Activated B cell treated with CpG ODN at 0.5 μM for 24 hours (primary cell): ENCODE results near the gene ERAL1. TPM values are rescaled to one million over a fixed set of nuclear protein-coding genes. Genes with fewer than 3 reads are reported as not detected.
A peak's percentile ranks its signal among the peaks of the same experiment; 100 is the strongest.

Experiments used
- ATAC-seq: fragments of 200-7000 bp; cut with Tn5 transposase; one replicate; pipeline ENCODE4 v1.10.0; 2021; ENCODE audit warnings: low read depth, mild to moderate bottlenecking, moderate library complexity
- CTCF ChIA-PET: fragments of 350-600 bp; sonication (Branson Sonifier 250); formaldehyde crosslinking; loops from one replicate; lab custom pipeline; 2021; ENCODE audit warnings: antibody characterized with exemption; lab: Charles Lee
- POLR2A ChIA-PET: fragments of 350-600 bp; sonication (Branson Sonifier 250); formaldehyde crosslinking; loops from one replicate; lab custom pipeline; 2021; ENCODE audit warnings: antibody characterized with exemption; lab: Charles Lee
- DNase-seq: peaks from one replicate; pipeline ENCODE4 v3.0.0; 2022
- H3K27ac Mint-ChIP-seq: one replicate; pipeline ENCODE4 v1.8.0; 2020; ENCODE audit warnings: mixed read lengths
- H3K27me3 Mint-ChIP-seq: one replicate; pipeline ENCODE4 v1.8.0; 2021; ENCODE audit warnings: mixed read lengths
- H3K36me3 Mint-ChIP-seq: one replicate; pipeline ENCODE4 v1.8.0; 2021; ENCODE audit warnings: low read depth, mixed read lengths
- H3K4me1 Mint-ChIP-seq: one replicate; pipeline ENCODE4 v1.8.0; 2021; ENCODE audit warnings: mixed read lengths
- H3K4me3 Mint-ChIP-seq: one replicate; pipeline ENCODE4 v1.8.0; 2020; ENCODE audit warnings: mild to moderate bottlenecking, mixed read lengths
- H3K9me3 Mint-ChIP-seq: one replicate; pipeline ENCODE4 v1.8.0; 2020; ENCODE audit warnings: mixed read lengths
- CTCF ChIP-seq: fragments of 200-600 bp; IDR thresholded peaks from one replicate; pipeline ENCODE4 v1.8.0; 2022; ENCODE audit warnings: antibody characterized with exemption, mild to moderate bottlenecking
- intact Hi-C: fragments of 100-400 bp; cut with micrococcal nuclease; formaldehyde crosslinking; loops from one replicate; pipeline ENCODE4 v1.15.1; 2024
- total RNA-seq: library from RNA; stranded (reverse); gene quantifications from 2 replicates; pipeline ENCODE4 v1.2.3, GENCODE V29; 2022

ERAL1 gene
- total RNA-seq, 1 donor from 2014 or later = 47.6 TPM

- Mint-ChIP-seq H3K36me3 (peaks cover 34% of the 10 kb centered on the region), H3K9me3 (no peaks in the 10 kb centered on the region), H3K4me1 (peaks cover 19% of the 10 kb centered on the region), H3K4me3 (no peak overlapping the region), H3K27ac (no peak overlapping the region), H3K27me3 (no peaks in the 10 kb centered on the region)
- DNase-seq = no peak
- POLR2A ChIA-PET = no interaction called here
- intact Hi-C loops = no loop called here
- ATAC-seq = no peak
- no peak for TF ChIP-seq CTCF
- CTCF ChIA-PET = no interaction called here
These were observed 7.7 kb downstream of the ERAL1 start for GRCh38 chr17:28862561-28862960.

GRCh38 chr17:28863953-28864352 is 9.1 kb downstream of the ERAL1 start:
- TF ChIP-seq CTCF = no peak
- no peak for ATAC-seq
- CTCF ChIA-PET = interaction anchor here (1.0 kb wide), 1 partner anchor 38 kb away, joined by 3 read pairs; no protein-coding TSS in a partner anchor
- Mint-ChIP-seq H3K27ac (no peak overlapping the region), H3K4me3 (no peak overlapping the region), H3K27me3 (no peaks in the 10 kb centered on the region), H3K4me1 (peaks cover 14% of the 10 kb centered on the region), H3K9me3 (no peaks in the 10 kb centered on the region), H3K36me3 (peaks cover 20% of the 10 kb centered on the region)
- intact Hi-C loops = no loop called here
- no peak for DNase-seq
- POLR2A ChIA-PET = interaction anchor here (0.7 to 1.2 kb wide), 3 partner anchors 33 to 53 kb away, joined by 3 to 4 read pairs (median 3); partner anchors contain the start of gene FLOT2

GRCh38 chr17:28864991-28865849 is 10.4 kb downstream of the ERAL1 start:
- ATAC-seq = peak; percentile 30
- peaks cover 11% of the 10 kb centered on the region for H3K36me3 Mint-ChIP-seq
- intact Hi-C loops = no loop called here
- H3K9me3 Mint-ChIP-seq = no peaks in the 10 kb centered on the region
- peaks cover 14% of the 10 kb centered on the region for H3K4me1 Mint-ChIP-seq
- ChIA-PET POLR2A (interaction anchor here (0.6 to 1.9 kb wide), 11 partner anchors 10 to 1274 kb away, joined by 3 to 13 read pairs (median 4); partner anchors contain the start of genes ERAL1, FAM222B, FLOT2 and PHF12), CTCF (interaction anchor here (0.9 to 1.8 kb wide), 4 partner anchors 33 to 138 kb away, joined by 3 to 5 read pairs (median 4); partner anchors contain the start of genes DHRS13, FLOT2 and TLCD1)
- H3K27me3 Mint-ChIP-seq = no peaks in the 10 kb centered on the region
- peak overlapping the region; percentile 76 for H3K27ac Mint-ChIP-seq
- H3K4me3 Mint-ChIP-seq = no peak overlapping the region
- TF ChIP-seq CTCF = no peak
- no peak for DNase-seq

GRCh38 chr17:28865946-28866752 is 11.3 kb downstream of the ERAL1 start:
- POLR2A ChIA-PET = interaction anchor here (0.6 to 1.9 kb wide), 10 partner anchors 11 to 142 kb away, joined by 3 to 13 read pairs (median 4); partner anchors contain the start of genes ERAL1, FAM222B, FLOT2 and PHF12
- Mint-ChIP-seq H3K27ac (peak overlapping the region; percentile 76), H3K36me3 (peaks cover 5% of the 10 kb centered on the region), H3K4me3 (peak overlapping the region; percentile 46), H3K4me1 (peaks cover 19% of the 10 kb centered on the region), H3K27me3 (no peaks in the 10 kb centered on the region), H3K9me3 (no peaks in the 10 kb centered on the region)
- CTCF ChIA-PET = interaction anchor here (0.8 to 1.8 kb wide), 5 partner anchors 32 to 139 kb away, joined by 3 to 5 read pairs (median 3); partner anchors contain the start of genes DHRS13, FLOT2 and TLCD1
- no peak for DNase-seq
- ATAC-seq = peak; percentile 98
- intact Hi-C loops = loop anchor here (1.0 kb wide), 1 partner anchor 37 kb away; the partner anchor contains the start of gene DHRS13
- TF ChIP-seq CTCF = no peak
